Activated CD4-positive, alpha-beta T cell treated with anti-CD3 and anti-CD28 coated beads, Interleukin-2, Interleukin-4, amounts not matched to agents 100 ng/mL and 50 ng/mL, durations not matched to agents 16 hours and 8 hours (primary cell): ENCODE results near the gene GGNBP2.
A peak's percentile ranks its signal among the peaks of the same experiment; 100 is the strongest.
"Not testable (repeated sequence)": the region's sequence is repeated elsewhere in the genome, so short reads cannot be mapped to it uniquely, and the experiment has no call there.

Source experiments
- DNase-seq: peaks from one replicate; pipeline ENCODE4 v3.0.0-alpha.2; 2020; ENCODE audit warnings: low spot score

GGNBP2 gene

GRCh38 chr17:36544307-36545076 lies at the start of gene GGNBP2:
GGNBP2 (plus strand) TSS chr17:36544919; CDS start chr17:36545725, 806 bp downstream.
- peak; percentile 94 for DNase-seq

- DNase-seq: no peak
Measured at GRCh38 chr17:36495076-36495578, 49.6 kb upstream of the GGNBP2 start.

GRCh38 chr17:36496018-36496789 lies 48.5 kb upstream of the GGNBP2 start:
- DNase-seq: no peak

GRCh38 chr17:36498155-36498554 lies 46.6 kb upstream of the GGNBP2 start:
- no peak for DNase-seq

- no peak for DNase-seq
Measured at GRCh38 chr17:36498560-36499300, 46.0 kb upstream of the GGNBP2 start.

- DNase-seq: no peak
Measured at GRCh38 chr17:36500745-36501225, 43.9 kb upstream of the GGNBP2 start.

- DNase-seq: no peak
Measured at GRCh38 chr17:36501351-36501750, 43.4 kb upstream of the GGNBP2 start.

GRCh38 chr17:36501963-36502362 lies 42.8 kb upstream of the GGNBP2 start:
- DNase-seq: no peak

- no peak for DNase-seq
Measured at GRCh38 chr17:36503456-36504155, 41.1 kb upstream of the GGNBP2 start.

GRCh38 chr17:36504156-36504545 lies 40.6 kb upstream of the GGNBP2 start:
- no peak for DNase-seq

GRCh38 chr17:36505171-36505570 lies 39.5 kb upstream of the GGNBP2 start:
- no peak for DNase-seq

- no peak for DNase-seq
Measured at GRCh38 chr17:36506249-36506826, 38.4 kb upstream of the GGNBP2 start.

- DNase-seq: no peak
Measured at GRCh38 chr17:36506831-36507230, 37.9 kb upstream of the GGNBP2 start.

- DNase-seq: no peak
Measured at GRCh38 chr17:36507266-36507665, 37.5 kb upstream of the GGNBP2 start.

- DNase-seq: not testable (repeated sequence)
Measured at GRCh38 chr17:36508439-36508838, 36.3 kb upstream of the GGNBP2 start.

- DNase-seq: no peak
Measured at GRCh38 chr17:36509272-36509985, 35.3 kb upstream of the GGNBP2 start.

- DNase-seq: no peak
Measured at GRCh38 chr17:36510636-36511035, 34.1 kb upstream of the GGNBP2 start.

- DNase-seq: no peak
Measured at GRCh38 chr17:36511216-36511615, 33.5 kb upstream of the GGNBP2 start.

GRCh38 chr17:36512641-36513040 lies 32.1 kb upstream of the GGNBP2 start:
- no peak for DNase-seq

GRCh38 chr17:36514856-36515255 lies 29.9 kb upstream of the GGNBP2 start:
- DNase-seq: no peak

GRCh38 chr17:36515837-36516236 lies 28.9 kb upstream of the GGNBP2 start:
- DNase-seq: no peak
